ENCODE data around the gene TSPAN7.

Gene TSPAN7

GRCh38 chrX:38561126-38561868, at the start of gene TSPAN7:
TSS of gene TSPAN7 (plus strand) at chrX:38561542. CDS start at chrX:38561547, 5 bp downstream.
- peak; percentile 45 to 79 (median 58) for DNase-seq

DNA sequence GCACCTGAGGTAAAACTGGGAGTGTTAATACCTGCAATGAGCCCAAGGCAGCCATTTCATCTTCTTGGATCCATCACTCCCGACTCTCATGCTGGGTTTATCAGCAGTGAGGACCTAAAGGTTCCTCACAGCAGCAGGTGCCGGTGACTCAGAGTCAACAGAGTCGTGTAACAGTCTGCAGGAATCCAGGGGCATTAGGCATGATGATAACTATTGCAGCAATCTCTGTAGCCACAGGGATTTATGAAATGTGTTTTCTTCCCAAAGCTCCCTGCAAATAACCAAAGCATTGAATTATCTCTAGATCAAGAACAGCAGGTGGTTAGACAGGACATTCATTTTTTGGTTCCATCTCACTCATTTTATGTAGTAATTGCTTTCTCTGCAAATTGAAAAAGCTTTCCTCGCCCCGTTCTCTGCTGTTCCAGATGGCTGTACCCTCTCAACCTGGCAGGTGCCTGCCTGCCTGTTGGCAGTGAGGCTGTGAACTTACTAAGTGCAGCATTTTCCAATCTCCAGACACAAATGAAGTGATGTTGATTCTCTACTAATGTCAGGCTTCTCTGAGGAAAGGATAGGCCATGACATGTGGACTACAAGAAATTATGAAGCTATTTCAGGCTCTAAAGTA, 48.1 kb upstream of the TSPAN7 start:
- no peak for DNase-seq

GRCh38 chrX:38514016-38514854, 47.1 kb upstream of the TSPAN7 start:
- no peak for DNase-seq

- no peak for DNase-seq
Measured at GRCh38 chrX:38515291-38515690, 46.1 kb upstream of the TSPAN7 start.

DNA sequence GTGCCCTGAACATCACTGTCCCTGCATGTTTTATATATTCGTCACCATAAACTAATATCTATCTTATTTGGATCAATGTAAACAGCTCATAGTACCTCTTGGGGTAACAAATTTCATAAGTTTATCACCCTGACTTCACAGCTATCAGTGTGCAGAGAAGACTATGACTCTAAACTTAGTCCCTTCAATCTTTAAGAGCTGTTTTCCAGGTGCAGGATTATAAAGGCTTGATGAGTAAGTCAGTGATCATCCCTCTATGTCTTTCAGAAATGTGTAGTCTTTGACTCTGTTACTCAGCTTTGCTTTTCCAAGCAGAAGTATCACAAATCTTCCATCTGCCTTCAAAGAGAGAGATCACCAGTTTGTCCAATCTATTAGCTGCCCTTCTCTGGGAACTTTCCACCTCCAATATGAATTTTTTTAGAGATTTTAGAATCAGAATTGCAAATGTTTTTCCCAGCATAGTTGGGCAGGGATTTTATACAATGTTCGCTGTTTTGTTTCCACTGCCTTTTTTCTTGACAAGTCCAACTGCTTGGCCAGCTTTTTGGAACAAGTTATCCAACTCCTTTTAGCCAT, 45.1 kb upstream of the TSPAN7 start:
- no peak for DNase-seq

GRCh38 chrX:38519651-38520050, 41.7 kb upstream of the TSPAN7 start:
- DNase-seq: no peak

DNA sequence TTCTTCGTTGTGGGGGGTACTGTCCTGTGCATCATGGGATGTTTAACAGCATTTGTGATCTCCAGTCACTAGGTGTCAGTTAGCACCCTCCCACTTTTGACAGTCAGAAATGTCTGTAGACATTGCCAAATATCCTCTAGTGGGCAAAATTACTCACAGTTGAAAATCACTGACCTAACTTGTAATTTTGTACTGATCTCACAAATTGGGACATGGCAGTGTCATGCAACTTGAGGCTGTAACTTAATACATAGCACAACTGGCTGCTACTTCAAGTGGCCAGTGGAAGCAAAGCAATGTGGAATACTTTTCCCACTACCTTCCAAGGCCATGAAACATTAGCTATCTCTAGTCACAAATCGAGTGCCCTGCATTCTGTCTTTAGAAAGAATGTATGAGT, 23.2 kb upstream of the TSPAN7 start:
- DNase-seq: no peak

- no peak for DNase-seq
Measured at GRCh38 chrX:38539748-38540147, 21.6 kb upstream of the TSPAN7 start.

- no peak for DNase-seq
Measured at GRCh38 chrX:38548508-38548907, 12.8 kb upstream of the TSPAN7 start.

DNA sequence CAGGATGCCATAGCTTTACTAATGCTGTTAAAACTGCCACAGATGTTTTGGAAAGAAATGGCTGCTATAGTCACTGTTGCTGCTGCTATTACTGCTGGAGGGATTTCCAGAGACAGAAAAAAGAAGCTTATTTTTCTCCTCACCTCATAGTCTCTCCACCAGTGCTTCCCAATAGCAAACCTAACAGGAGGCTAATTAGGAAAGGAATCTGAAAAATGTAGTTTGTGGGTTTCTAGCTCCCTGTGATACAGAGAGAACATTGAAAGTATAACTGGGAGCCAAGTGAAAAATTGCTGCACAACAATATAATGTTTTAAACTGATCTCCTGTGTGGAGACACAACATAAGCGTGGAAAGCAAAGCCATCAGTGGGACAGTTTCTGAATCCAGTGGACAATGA, 8.6 kb upstream of the TSPAN7 start:
- no peak for DNase-seq

DNA sequence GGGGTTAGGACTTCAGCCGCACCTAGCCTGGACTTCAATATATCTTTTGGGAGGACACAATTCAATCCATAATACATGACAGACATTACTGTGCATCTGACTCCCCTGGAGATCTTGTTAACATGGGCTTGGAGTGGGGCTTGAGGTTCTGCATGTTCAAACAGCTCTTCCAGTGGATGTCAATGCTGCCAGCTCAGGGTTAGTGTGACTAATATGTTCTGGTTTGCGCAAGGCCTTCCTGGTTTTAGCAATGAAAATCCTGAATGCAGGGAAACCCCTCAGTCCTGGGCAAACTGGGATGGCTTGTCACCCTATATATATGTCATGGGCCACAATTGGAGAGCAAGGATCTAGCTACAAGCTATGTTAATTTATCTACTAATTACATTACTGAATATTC, 2.7 kb upstream of the TSPAN7 start:
- no peak for DNase-seq

DNA sequence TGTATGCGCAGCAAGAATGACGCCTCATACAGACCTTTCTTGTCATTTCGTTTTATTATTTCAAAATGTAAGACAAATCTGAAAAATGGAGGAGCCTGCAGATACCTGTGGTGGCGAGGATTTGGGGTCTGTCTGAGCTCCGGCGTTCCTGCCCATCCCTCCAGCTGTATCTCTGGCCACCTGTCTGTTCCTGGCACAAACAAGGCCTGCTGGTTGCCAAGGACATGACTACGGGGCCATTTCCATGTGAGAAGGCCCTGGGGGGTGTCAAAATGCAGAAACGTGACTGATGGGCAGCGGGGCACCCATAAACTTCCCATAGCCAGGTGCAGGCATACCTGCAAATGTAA, 591 bp upstream of the TSPAN7 start:
- DNase-seq: no peak

DNA sequence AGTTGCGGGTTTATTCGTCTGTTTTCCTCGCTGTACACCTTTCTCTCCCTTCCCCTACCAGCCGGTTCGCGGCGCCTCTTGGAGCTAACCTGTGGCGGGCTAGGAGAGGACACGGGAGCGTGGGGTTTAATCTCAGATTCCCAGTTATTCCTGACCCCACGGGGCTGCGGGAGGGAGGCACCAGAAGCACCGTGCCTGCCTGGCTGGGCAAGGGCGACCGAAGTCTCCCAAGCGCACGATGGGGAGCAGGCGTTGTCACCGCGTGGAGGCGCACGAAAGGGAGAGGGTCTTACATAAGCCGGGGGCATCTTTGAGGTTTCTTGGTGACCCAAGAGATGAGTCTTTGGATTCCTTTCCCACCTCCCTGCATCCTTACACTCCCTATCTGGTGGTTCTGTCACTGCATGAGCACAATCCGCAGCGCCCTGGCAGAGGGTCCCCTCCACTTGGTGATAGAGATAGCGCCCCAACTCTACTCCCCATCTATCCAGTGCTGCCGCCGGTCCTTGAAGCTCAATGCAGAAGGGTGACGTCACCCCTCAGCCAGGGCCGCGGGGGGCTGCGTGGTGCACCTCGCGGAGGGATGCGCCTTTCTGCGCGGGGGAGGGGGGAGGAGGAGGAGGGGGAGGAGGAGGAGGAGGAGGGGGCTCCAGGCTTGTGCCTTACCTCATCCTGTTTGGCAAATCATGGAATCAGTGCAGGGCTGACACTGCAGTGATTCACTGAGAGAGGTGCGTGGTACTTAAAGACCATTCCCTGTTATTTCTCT, 793 bp downstream of the TSPAN7 start:
- peak in 1 of 4 experiments; percentile 1 for DNase-seq

DNA sequence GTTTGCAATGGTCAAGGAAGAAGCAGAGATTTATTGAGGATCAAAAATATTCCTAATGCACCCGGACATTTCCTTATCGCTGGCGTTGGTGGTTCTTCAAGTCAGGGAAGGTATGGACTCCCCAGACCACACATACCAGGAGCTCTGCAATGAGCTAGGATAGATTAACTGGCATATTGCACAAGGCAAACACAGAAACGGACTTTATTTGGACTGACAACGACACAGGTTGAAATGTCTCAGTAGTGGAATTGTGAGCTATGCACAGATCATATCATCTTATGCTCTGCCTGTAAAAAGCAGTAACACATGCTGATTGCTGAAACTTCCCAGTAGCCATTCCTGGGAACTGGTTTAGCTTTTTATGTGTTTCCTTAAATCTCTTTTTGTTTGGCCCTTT, 1.7 kb downstream of the TSPAN7 start:
- no peak for DNase-seq

DNA sequence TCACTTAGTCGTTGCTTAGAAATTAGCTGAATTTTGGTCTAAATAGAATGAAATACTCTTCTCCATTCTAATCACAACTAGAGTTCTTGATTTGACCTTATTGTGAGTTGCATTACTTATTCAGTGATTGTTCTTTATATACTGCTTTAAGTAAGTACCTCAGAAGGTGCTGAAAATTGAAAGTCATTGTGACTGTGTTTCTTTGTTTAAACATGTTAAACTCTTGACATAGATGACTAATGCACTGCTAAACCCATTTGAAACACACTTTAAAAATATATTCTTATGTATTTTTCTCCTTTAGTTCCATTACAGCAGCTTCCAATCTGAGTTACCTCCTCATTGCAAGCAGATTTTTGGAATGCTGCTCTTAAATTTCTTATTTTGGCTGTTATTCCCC, 9.1 kb downstream of the TSPAN7 start:
- DNase-seq: no peak

DNA sequence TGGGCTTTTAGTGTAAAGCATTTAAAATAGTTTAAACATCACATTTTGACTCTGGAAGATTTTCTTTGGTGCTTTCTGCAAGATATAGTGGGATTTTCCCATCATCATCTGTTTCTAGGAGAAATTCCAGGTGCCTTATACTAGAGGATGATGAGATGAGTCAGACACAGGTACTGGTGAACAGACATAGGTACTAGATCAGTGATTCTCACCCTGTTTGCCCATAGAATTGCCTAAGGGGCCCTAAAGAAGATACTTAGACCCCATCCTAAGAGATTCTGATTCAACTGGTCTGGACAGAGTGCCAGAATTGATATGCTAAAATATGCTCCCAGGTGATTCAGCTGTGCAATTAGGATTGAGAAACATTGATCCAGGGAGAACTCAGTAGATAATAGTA, 9.7 kb downstream of the TSPAN7 start:
- DNase-seq: no peak

DNA sequence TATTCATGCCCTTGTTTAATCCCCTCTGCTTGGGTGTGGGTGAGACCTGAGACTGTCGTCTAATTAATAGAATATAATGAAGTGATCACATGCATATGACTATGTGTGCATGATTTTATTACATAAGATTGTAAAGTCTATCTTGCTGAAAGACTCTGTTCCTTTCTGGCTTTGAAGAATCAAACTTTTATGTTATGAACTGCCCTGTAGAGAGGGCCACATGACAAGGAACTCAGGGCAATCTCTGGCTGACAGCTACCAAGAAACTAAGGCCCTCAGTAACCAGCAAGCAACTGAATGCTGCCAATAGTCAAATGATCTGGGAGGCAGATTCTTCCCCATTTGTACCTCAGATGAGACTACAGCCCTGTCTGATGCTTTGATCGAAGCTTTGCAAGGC, 13.5 kb downstream of the TSPAN7 start:
- no peak for DNase-seq

DNA sequence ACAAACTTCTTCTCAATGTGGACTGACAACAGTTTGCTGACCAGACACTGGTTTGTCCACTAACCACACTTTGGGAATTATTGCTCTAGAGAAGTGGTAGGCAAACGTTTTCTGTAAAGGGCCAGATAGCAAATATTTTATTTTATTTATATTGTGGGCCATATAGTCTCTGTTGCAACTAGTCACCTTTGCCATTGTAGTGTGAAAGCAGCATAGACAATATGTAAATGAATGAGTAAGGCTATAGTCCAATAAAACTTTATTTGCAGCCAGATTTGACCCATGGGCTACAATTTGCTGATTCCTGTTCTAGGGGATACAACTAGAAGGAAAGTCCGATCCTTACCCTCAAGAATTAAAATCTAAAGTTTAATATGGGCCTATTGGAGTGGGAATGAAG, 14.5 kb downstream of the TSPAN7 start:
- no peak for DNase-seq

DNA sequence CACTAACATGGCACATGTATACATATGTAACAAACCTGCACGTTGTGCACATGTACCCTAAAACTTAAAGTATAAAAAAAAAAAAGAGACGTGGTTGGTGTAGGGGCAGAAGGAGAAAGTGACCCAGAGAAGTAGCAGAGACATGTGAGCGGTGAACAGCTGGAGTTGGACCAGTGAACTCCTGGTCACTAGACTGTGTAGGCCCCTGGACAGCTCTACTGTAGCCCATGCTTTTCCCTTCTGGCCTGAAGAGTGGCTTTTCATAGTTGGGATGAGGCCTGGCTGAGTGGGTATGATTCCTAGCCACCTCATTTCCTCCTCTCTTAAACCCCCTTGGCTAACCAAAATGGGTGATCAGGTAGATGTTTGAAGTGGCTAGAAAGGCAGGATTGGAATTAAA, 16.4 kb downstream of the TSPAN7 start:
- no peak for DNase-seq

DNA sequence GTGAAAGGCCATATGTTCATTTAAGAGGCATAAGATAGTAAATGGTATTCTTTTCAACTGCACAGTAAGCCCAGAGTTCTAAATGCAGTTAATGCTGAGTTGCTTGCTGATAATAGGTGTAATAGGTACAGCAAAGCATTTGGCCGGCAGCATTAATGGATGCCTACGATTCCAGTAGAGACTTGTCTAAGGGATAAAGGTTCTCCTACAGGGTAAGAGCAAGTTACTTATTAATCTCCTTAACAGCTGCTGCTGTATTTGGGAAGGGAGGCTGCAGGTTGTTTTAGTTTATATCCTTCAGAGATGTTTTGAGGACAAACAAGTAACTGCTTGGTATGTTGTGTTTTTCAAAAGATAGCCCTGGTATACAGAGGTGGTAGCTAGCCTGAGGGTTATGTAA, 16.8 kb downstream of the TSPAN7 start:
- no peak for DNase-seq

DNA sequence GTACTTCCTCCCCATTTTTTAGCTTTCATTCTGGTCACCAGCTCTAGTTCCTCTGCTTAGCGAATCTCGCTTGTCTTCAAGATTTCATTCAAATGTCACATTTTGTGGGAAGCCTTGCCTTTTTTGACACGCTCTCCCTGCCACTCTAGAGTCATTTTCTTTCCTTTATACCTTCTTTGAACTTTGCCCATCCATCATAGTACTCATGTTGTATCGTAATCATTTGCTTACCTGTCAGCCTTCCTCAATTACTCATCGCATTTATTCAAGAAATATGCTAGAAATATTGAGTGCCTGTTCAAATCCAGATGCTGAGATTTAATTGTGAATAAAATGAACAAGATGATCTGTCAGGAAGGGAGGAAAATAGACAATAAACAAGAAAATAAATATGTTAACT, 21.8 kb downstream of the TSPAN7 start:
- DNase-seq: no peak

- no peak for DNase-seq
Measured at GRCh38 chrX:38594434-38594833, 33.1 kb downstream of the TSPAN7 start.

- no peak for DNase-seq
Measured at GRCh38 chrX:38595801-38596200, 34.5 kb downstream of the TSPAN7 start.
